Lower leg skin (tissue), 3 donors: ENCODE results near the gene LRRFIP1.
A peak's percentile ranks its signal among the peaks of the same experiment; 100 is the strongest.

Source experiments
- POLR2A ChIP-seq, 2 donors: fragments of 450-650 bp; IDR thresholded peaks; one replicate each; pipeline ENCODE4 v1.6.1; 2016 to 2017; ENCODE audit warnings: antibody characterized with exemption in 2 of 2, mild to moderate bottlenecking in 1 of 2, moderate library complexity in 1 of 2
- TF ChIP-seq, protein P1 (sequence below), 3 donors: fragments of 450-650 bp; IDR thresholded peaks; one replicate each; pipeline ENCODE4 v1.5.1; 2016; ENCODE audit warnings: antibody characterized with exemption in 3 of 3, mild to moderate bottlenecking in 3 of 3, moderate library complexity in 2 of 3

DNA sequence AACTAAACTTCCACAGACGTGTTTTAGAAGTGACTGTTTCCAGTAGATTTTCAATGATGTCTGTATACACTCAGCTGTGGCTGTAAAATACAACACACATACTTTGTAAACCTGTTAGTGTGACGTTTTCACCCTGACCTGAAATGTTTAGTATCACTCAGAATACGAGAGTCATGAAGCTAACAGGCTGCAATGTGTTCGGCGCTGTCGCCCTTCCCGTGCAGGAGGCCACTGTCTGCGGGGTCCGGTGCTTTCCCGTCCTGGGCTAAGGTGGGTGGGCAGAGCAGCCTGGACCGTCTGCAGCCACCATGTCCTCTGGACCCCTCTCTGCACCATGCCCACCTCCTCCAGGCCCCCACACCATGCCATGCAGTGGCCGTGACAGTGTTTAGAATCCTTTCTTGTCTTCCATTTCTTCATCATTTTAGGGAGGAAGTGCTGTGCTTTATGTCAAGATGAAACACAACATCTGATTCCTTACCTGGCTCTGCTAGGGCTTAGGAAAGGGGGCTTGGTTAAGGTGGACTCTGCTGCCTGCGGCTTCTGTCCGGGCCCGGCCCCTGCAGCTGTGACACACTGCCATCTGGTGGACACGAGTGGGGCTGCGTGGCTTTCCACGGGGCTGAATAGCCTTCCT is 117.3 kb downstream of the LRRFIP1 start:
- TF ChIP-seq, protein P1, sequence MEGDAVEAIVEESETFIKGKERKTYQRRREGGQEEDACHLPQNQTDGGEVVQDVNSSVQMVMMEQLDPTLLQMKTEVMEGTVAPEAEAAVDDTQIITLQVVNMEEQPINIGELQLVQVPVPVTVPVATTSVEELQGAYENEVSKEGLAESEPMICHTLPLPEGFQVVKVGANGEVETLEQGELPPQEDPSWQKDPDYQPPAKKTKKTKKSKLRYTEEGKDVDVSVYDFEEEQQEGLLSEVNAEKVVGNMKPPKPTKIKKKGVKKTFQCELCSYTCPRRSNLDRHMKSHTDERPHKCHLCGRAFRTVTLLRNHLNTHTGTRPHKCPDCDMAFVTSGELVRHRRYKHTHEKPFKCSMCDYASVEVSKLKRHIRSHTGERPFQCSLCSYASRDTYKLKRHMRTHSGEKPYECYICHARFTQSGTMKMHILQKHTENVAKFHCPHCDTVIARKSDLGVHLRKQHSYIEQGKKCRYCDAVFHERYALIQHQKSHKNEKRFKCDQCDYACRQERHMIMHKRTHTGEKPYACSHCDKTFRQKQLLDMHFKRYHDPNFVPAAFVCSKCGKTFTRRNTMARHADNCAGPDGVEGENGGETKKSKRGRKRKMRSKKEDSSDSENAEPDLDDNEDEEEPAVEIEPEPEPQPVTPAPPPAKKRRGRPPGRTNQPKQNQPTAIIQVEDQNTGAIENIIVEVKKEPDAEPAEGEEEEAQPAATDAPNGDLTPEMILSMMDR (IDR thresholded peaks at IDR 0.05) = peak in 1 of 3 donors; percentile 72
- TF ChIP-seq POLR2A (IDR thresholded peaks at IDR 0.05) = no peak
